Measurements from ENCODE around the gene OGFOD1.
"Not testable (repeated sequence)": the region's sequence is repeated elsewhere in the genome, so short reads cannot be mapped to it uniquely, and the experiment has no call there.

OGFOD1 gene

GRCh38 chr16:56483394-56483793 lies 32.0 kb downstream of the OGFOD1 start:
- TF ChIP-seq CTCF (conservative IDR thresholded peaks at IDR 0.05; ENCODE audit: control insufficient read depth, insufficient read depth, low read depth, low read length) = no peak
- DNase-seq (ENCODE audit: low read depth) = no peak
- H3K4me3 ChIP-seq (ENCODE audit: control insufficient read depth, low read depth, low read length) = no peak overlapping the region

- no peak for TF ChIP-seq CTCF (conservative IDR thresholded peaks at IDR 0.05; ENCODE audit: control insufficient read depth, insufficient read depth, low read depth, low read length)
- H3K4me3 ChIP-seq (ENCODE audit: control insufficient read depth, low read depth, low read length) = no peak overlapping the region
- DNase-seq (ENCODE audit: low read depth) = no peak
These were observed 36.7 kb downstream of the OGFOD1 start for GRCh38 chr16:56488035-56488434.

GRCh38 chr16:56488868-56489267 lies 37.5 kb downstream of the OGFOD1 start:
- not testable (repeated sequence) for DNase-seq (ENCODE audit: low read depth); H3K4me3 ChIP-seq (ENCODE audit: control insufficient read depth, low read depth, low read length)

GRCh38 chr16:56491657-56492261 lies 40.4 kb downstream of the OGFOD1 start:
- no peak for DNase-seq (ENCODE audit: low read depth)
- TF ChIP-seq CTCF (conservative IDR thresholded peaks at IDR 0.05; ENCODE audit: control insufficient read depth, insufficient read depth, low read depth, low read length) = no peak
- H3K4me3 ChIP-seq (ENCODE audit: control insufficient read depth, low read depth, low read length) = no peak overlapping the region

GRCh38 chr16:56493126-56493525 lies 41.8 kb downstream of the OGFOD1 start:
- TF ChIP-seq CTCF (conservative IDR thresholded peaks at IDR 0.05; ENCODE audit: control insufficient read depth, insufficient read depth, low read depth, low read length) = no peak
- H3K4me3 ChIP-seq (ENCODE audit: control insufficient read depth, low read depth, low read length) = no peak overlapping the region
- DNase-seq (ENCODE audit: low read depth) = no peak

- DNase-seq (ENCODE audit: low read depth) = no peak
- no peak overlapping the region for H3K4me3 ChIP-seq (ENCODE audit: control insufficient read depth, low read depth, low read length)
- TF ChIP-seq CTCF (conservative IDR thresholded peaks at IDR 0.05; ENCODE audit: control insufficient read depth, insufficient read depth, low read depth, low read length) = no peak
These were observed 42.5 kb downstream of the OGFOD1 start for GRCh38 chr16:56493815-56494214.

- no peak overlapping the region for H3K4me3 ChIP-seq (ENCODE audit: control insufficient read depth, low read depth, low read length)
- TF ChIP-seq CTCF (conservative IDR thresholded peaks at IDR 0.05; ENCODE audit: control insufficient read depth, insufficient read depth, low read depth, low read length) = no peak
- DNase-seq (ENCODE audit: low read depth) = no peak
These were observed 53.8 kb downstream of the OGFOD1 start for GRCh38 chr16:56505181-56505580.

Data from fibroblast of mammary gland (primary cell).